Neural progenitor cell (in vitro differentiated cells): ENCODE results near the gene UNC5A.

Experiments used
- CTCF ChIP-seq: fragments of 200-600 bp; sonication (generic); IDR thresholded peaks from 2 replicates; pipeline ENCODE4 v1.5.1; 2017; ENCODE audit warnings: antibody characterized with exemption, mild to moderate bottlenecking
- EZH2 ChIP-seq: fragments of 200-600 bp; sonication (generic); IDR thresholded peaks from 2 replicates; pipeline ENCODE4 v1.6.1; 2017; ENCODE audit warnings: antibody characterized with exemption, mild to moderate bottlenecking, moderate library complexity
- EZH2phosphoT487 ChIP-seq: fragments of 200-600 bp; sonication (generic); IDR thresholded peaks from 2 replicates; pipeline ENCODE4 v1.6.1; 2017; ENCODE audit warnings: antibody characterized with exemption

GRCh38 chr5:176836811-176837706 lies 26.7 kb downstream of the UNC5A start:
- TF ChIP-seq EZH2: no peak
- no peak for TF ChIP-seq CTCF
- TF ChIP-seq EZH2phosphoT487: no peak
